HG02938 (cell line): Measurements from ENCODE around the gene ADI1.
"Not testable (repeated sequence)": the region's sequence is repeated elsewhere in the genome, so short reads cannot be mapped to it uniquely, and the experiment has no call there.

ENCODE experiments used
- ATAC-seq: cut with Tn5 transposase; IDR thresholded peaks from one replicate; pipeline ENCODE4 v1.9.1; 2021; ENCODE audit warnings: mild to moderate bottlenecking, moderate library complexity; ENCODE audit not compliant: unreplicated experiment

Gene ADI1

DNA sequence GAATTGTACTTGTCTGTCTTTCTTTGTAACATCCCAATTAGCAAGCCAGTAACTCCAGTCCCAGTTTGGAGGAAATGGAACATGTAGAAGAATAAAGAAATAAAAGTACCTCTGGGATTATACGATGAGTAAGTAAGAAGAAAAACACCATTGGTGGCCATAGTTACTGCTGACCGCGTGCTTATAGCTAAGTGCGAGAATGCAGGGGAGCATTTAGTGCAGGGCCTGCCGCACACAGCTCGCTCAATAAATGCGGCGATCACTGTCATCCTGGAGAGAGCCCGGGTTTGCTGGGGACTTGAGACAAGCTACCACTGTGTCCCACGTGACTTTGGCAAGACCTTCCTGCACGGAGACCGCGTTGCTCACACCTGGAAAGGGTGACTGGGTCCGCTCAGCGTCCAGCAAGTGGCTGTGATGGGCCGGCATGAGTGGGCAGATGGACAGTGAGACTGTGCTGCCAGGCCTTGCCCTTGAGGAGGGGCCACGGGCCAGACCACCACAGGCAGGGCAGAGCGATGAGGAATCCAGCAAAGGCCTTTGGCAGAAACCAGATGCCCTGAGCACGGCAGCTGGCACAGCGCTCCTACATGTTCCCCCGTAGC is 54.8 kb downstream of the ADI1 start:
- no peak for ATAC-seq

DNA sequence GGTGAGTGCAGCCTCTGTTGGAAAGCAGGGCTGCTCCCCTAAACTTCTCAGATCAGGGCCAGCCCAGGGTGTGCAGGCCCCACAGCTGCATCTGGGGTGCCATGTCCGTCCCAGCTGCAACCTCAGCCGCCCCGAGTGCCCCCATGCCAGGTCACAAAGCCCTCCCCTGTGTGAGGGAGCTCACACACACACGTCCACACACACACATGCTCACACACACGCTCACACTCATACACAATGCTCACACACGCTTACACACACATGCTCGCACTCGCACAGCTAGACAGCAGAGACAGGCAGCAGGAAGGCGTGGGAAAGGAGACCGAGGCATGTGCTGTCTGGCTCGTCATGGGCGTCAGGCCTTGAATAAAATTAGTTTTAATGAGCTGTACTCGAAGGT is 55.4 kb downstream of the ADI1 start:
- ATAC-seq: no peak

DNA sequence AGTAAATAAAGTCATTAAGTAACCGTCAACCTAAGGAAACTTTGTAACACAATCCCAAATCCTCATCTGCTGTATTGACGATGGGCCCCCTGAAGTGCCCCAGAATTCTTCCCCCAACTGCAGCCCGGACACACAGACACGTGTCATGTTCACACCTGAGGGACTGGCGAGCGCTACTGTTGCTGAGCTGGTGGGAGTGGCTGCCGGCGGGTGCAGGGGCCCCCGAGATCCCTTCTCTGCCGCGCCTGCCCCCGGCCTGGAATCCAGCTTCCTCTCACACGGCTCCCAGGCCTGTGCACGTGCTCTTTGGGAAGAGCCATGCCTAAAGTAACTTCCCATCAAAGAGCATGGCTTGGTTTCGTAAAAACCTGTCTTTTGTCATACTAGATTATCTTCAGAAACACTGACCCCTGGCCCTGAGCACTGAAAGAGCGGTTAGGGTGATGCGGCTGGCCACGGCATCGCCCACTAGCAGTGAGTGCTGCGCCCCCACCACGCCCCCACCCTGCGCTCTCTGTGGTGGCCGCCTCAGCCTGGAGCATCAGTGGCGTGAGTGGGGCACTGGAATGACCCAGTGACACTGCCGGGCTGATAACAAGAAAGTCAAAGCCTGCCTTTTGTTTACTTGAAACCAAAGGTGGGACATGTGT is 56.0 kb downstream of the ADI1 start:
- ATAC-seq: no peak

DNA sequence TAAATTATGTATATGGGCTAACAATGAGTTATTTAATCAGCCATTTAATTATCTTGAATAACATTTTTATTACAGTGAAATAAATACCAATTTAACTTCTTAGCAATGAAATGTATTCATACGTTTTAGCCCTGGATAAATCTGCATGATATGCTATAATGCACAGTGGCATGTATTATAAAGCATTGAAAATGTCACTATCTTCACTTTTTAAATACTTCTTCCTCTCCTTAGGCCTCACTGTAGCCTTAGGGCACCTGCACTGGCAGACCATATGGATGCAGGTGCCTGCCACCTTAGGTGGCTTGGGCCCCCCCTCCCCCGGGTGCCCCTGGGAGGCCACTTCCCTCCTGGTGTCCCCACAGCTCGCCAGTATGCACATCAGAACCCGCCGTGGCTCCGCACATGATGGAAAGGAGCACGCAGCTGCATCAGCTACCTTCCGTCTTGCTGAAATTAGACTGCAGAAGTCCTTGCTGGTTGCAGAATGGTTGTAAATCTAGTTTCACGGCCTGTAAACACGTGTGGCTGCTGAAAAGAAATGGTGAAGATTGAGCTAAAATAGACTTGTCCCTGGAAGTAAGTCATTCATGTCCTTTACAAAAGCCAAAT is 56.7 kb downstream of the ADI1 start:
- no peak for ATAC-seq

DNA sequence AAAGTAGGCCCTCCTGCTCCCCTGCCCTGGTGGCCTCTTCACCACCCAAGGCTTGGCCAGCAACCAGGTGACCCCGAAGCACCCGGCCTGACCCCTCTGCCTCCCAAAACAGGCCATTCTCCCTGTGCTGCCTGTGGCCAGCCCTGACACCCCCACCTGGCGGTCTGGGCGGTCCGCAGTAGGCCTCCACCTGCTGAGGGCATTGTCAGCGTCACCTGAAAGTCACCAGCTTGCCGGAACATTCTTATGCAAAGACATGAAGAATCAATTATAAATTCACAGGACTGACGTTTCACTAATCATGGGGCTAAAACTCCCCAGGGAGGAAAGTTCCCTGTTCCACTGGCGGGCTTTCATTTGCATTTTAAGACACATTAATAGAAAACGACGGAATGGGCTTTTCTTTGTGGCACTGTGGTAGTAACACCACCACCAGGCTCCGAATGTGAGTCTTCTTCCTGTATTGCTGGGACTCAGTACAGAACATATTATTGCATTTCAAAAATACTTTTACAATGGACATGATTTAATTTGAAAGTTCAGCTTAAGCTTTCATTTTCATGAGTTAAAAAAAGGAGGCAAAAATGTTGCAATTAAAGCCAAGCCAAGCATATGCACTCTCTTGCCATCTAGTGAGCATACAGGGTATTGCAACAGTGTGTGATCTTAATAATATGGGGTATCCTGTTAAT is 57.4 kb downstream of the ADI1 start:
- peak; percentile 75 for ATAC-seq

DNA sequence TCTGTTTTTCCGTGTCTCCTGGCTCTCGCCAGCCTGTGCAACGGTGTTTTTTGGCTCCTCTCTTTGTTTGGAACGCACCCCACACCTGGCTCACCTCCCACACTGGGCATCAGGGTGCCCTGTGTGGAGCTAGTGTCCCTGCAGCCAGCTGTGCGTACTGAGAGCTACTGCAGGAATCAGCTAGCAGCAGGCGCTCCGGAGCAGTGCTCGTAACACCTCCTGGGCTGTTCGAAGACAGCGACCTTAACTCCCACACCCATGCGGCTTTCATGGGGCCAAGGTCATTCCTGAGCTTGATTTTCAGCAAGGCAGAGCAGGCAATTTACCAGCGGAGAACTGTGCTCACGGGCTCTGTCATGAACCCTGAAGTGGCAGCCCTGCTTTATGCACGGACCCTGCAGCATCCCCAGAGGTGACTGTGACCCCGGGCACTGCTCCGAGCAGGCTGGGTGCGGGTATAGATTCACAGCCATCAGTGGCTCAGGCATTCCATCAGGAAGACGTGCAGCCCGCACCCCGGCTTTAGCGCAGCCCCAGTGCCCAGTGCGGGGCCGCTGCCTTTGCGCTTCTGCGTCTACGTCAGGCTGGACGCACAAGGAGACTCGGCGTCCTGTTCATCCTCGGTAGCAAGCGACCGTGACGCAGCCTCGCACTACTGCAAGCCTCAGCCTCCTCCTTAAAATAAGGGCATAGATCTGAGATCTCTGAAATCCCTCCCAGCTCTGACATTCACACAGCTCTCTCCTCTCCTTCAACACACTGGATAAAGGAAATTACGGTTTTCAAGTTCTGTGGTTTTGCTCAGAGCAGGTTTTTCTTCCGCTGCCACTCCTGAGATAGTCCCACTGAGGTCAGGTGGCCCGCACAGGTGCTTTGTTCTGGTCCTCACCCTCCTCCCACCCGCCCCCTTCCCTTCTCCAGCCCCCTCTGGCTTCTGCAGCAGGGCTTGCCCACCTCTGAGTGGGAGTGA is 58.2 kb downstream of the ADI1 start:
- no peak for ATAC-seq

DNA sequence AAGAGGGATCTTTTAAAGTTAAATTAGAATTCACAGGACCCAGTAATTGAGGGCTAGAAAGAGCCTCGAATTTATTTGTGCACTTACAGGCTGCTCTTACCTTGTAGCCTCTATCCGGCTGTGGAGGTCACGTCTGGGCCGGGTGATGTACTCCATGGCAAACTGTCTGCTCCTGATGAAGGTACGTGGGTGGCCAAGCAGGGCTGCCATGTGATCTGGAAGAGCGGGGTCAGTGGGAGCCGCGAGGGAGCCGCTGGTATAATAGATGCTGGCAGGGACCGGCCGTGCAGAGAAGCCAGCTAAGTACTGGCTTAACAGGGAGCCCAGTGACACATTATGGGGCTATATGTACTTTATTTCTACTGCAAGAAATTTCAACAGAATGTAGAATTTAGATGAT is 59.2 kb downstream of the ADI1 start:
- ATAC-seq: no peak

DNA sequence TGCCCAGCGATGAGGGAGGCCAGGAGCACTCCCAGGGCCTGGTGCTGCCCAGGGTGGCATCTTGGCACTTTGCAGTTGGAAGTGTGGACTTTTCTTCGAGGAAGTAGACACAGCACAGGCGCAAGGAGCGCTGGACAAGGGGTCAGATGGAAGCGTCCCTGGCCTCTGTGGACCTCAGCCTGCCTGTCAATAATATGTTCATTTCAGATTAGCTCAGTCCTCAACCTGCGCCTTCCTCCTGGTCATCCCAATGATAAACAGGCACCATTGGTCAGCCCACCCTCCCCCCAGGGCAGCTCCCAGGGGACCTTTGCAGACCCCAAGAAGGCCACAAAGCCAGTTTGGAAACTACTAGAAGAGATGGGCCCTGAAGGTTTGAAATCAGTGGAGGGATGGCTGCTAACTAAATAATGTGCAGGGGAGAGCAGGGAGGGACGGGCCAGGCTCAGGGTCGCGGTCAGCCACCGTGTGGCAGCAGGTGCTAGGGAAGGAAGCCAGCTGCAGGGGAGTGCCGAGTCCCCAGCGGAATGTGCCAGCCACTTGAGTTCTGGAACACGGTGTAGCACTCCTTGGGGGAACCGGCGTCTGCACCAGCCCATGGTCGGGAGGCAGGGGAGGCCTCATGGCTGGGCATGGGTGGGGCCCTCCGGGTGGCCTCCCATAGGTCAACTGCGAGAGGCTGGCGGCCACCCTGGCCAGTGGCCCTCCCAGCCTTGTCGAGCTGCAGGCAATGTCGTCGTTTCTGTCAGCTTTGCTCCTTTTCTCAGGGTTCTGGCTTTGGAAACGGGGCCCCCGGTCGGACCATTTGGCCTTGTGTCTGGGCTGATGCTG is 59.9 kb downstream of the ADI1 start:
- ATAC-seq: no peak

DNA sequence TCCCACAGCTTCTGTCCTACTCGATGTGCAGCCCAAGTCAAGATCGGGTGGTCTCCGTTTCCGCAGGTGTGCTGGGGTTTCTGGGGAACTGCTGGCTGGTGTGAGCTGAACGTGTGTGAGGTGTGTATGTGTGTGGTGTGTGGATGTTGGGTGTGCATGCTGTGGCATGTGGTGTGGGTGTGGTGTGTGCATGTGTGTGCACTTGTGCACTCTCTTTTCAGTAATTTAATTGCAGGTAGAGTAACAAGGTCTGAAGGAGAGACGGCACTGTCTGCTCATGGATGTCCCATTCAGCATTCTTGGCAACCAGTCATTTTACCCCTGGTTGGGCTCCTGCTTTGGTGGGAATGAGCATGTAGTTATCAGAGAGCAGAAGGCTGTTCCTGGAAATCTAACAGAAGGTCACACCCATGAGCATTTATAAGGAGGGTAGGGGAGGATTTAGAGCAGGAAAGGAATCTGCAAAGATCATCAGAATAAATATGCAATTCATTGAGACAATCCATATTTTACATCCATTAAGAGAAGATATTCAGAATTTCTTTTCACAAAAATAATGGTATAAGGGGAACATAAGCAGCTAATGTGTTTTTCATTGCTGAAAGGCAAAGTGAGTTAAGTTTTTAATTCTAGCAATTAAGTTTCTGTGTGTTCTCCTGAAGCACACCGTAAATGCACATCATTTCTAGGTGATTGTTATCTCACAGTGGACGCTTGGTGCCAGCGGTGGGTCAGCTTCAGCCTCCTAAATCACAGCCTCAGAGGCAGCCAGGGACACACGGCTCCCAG is 60.7 kb downstream of the ADI1 start:
- no peak for ATAC-seq

DNA sequence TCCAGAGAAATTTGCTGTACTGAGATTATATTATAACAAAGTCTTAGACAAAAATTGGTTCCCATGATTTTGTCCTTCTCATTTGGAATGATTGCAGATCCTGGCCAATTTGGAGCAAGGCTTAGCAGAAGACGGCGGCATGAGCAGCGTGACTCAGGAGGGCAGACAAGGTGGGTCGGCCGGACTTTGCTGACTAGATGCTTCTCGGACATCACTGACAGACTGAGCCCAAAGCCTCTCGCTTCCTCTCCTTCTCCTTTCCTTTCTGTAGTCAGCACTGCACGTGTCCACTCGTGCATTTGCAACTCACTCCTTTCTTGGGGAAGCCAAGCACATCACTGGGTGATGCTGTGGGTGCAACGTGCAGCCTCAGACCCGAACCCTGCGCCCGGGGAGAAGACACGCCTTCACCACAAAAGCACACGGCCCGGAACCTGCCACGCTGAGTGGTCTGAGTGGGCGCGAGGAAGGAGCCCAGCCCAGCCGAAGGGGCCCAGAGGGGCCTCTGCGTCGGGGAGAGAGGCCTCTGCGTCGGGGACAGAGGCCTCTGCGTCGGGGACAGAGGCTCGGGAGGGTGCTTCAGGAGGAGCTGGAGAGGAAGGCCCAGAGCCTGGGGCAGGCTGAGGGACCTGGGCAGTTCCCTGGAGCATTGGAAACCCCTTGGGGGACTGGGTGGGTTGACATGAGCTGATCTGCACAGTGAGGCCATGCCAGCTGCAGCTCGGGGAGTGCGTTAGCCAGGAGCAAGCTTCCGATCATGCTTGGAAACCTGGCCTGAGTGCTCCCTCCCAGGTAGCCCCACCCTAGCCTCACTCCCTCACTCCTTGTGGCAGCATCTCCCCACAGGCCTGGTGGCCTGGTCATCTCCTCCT is 61.6 kb downstream of the ADI1 start:
- ATAC-seq: no peak

DNA sequence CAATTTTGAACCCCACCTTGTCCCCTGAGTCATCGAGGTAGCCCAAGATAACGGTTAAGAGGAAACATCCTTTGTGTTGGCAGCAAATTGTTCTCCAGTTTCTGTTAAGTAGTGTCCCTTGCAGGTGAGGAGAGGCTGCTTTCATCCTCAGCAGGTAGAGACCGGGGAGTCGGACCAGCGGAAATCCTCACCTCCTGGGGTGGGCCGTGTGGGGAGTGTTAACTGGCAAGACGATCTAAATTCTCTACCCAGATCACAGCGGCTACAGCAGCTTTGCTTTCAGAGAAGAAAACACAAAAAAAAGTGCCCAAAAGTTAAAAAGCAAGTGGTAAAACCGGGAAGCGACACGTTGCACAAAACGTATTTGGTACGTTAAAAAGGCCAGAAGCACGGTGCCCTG is 63.2 kb downstream of the ADI1 start:
- ATAC-seq: no peak

DNA sequence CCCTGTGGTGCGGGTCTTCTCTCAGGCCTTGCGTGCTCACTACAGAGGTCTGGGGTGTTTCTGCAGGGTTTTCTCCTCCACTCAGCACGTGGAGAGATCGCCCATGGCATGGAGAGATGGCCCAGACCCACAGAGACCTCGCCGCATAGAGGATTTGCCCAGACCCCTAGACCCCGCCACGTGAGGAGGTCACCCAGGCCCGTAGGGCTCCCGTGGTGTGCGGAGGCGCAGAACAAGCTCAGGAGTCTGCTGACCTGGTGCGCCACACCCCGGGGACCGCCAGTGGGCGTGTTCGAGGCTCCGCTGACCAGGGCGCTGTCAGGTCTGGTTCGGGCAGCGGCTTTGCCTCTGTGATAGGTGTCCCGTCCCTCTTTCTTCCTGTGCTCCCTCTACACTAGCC is 64.5 kb downstream of the ADI1 start:
- ATAC-seq: no peak

DNA sequence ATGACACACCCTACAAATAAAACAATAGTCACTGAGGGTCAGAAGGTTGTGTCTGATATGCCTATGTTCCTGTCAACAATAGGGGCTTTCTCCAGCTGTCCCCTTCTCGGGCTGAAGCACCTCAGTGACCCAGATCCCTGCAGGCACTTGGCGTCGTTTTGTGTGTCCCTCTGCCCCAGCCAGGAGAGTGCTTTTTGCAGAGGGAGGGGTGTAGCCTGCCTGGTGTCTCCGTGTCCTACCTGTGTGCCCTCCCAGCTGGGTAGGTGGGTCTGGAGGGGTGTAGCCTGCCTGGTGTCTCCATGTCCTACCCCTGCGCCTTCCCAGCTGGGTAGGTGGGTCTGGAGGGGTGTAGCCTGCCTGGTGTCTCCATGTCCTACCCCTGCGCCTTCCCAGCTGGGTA is 65.3 kb downstream of the ADI1 start:
- ATAC-seq: not testable (repeated sequence)

DNA sequence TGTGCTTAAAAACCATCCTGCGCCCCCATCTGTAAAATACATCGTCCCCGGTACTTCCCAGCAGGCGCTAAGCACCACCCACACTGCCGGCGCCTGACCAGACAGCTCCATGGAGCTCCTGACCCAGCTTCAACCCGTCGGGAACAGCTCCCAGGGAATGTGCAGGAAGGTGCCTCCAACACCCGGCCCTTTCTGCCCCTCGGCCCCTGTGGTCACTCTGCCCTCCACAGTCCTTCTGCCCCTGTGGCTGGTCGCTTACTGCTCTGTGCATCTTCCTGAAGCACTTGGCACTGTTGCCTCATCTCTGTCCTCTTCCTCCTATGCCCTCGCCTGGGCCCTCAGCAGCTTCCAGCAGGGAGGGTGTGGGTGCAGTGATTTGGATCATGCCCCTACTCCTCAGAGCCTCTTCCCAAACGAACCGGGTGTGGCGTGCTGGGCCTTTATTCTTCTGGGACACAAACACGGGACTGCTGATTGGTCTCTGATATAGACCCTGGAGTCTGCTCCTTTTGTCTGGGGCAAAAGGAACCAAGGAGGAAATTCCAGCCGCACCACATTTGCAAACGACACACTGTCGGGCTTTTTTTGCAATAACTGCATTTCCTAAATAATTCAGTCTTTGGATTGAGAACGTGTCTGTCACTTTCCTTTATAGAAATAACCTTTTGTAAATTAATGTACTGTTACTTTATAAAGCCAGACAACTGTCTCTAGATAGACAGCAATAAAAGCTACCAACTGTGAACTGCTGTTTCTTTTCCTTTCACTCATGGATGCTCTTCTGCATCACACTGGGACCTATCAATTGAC is 65.9 kb downstream of the ADI1 start:
- no peak for ATAC-seq

DNA sequence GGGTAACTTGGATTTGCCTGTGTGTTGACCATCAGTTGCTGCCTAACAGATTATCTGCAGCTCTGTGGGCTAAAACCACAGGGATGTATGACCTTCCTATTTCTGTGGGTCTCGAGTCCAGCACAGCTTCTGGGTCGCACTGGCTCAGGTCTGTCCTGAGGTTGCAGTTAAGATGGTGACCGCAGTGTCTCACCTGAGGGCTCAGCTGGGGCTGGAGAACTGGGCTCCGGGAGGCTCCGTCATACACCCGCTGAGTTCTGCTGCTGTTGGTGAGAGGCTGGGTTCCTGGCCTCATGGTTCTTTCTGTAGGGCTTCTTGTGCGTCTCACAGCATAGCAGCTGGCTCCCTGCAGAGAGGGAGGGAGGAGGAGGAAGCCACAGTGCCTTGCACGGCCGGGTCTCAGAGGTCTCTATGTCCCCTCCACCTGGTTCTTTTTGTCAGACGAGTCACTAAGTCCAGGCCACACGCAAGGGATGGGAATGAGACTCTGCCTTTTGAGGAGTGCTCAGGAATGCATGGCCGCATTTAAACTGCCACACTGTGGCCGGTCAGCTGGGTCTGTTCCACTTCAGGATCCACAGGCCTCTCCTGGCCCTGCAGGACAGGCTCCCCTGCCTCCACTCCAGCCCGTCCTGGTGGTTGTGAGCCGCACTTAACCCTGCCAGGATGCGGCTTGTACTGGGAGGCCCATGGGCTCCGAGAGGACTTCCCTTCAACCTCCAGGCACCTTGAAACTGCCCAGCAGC is 67.2 kb downstream of the ADI1 start:
- ATAC-seq: no peak

DNA sequence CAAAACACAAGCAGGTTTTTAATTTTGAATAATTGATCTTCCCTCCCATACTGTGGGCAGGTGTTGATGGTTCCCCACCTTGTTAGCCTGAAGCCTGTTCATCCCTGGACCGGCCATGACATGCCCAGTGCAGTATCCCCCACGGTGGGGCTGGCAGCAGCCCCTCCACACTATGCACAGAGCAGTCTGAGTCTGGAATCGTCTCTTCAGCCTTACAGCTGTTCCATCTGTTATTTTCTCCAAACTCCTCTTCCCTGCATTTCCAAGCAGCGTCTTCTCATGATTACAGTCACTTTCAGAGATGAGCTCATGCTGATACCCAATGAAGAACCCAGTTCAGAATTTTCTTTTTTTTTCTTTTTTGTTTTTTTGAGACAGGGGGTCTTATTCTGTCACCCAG is 68.2 kb downstream of the ADI1 start:
- ATAC-seq: no peak
